ENCODE measurements around the gene SERPINB3.

DNA sequence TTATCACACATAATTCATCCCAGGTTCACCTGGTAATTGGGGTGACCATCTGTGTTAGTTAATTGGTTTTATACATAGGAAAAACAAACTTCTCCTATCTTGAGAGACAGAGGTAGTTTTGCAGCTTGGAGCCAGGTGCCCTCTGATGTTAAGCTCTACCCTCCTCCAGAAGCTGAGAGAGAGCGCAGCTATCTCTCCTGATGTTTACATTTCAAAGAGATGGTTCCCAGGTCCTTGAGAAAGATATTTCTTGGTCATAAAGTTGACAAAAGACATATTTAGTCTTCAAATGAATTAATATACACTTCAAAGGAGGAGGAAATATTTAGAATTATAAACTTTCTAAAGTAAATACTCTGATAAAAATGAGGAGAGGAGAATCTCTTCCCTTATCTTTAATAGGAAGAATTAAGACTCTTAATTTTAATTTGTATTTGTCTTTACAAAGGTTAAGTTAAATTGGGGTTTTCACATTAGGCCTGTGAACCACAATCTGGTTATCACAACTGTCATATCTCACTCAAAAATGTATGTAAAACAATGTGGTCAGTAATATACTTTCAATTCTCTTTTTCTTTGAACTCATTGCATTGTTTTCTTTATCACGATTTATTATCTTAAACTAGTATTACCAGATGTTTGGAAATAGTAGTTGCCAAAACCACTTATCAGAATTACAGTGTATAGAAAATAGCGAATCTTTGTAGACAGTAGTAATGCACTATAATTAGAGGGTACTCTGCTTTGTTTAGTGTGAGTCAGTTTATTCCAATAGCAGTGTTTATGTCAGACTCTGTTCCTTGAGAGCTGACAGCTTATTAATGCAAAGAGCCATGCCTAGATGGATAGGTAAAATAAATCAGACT lies 44.4 kb downstream of the SERPINB3 start:
- no peak for TF ChIP-seq LEF1 (IDR thresholded peaks at IDR 0.05; ENCODE audit: borderline replicate concordance)
- TF ChIP-seq FOXA1 (IDR thresholded peaks at IDR 0.05) = no peak
- TF ChIP-seq FOXM1 (IDR thresholded peaks at IDR 0.05; ENCODE audit: borderline replicate concordance) = no peak
- TF ChIP-seq HDGF (IDR thresholded peaks at IDR 0.05; ENCODE audit: borderline replicate concordance) = no peak
- TF ChIP-seq CTBP1 (IDR thresholded peaks at IDR 0.05; ENCODE audit: borderline replicate concordance) = no peak
- TF ChIP-seq SP1 (IDR thresholded peaks at IDR 0.05) = no peak
- no peak for TF ChIP-seq TARDBP (IDR thresholded peaks at IDR 0.05)
- TF ChIP-seq BHLHE40 (IDR thresholded peaks at IDR 0.05; ENCODE audit: borderline replicate concordance) = no peak
- TF ChIP-seq FOXK2 (IDR thresholded peaks at IDR 0.05) = no peak

All from HEK293T (cell line).